PC-3 (cell line): ENCODE results near the gene KIF5C. TPM values are rescaled to one million over a fixed set of nuclear protein-coding genes. Genes with fewer than 3 reads are reported as not detected.
A peak's percentile ranks its signal among the peaks of the same experiment; 100 is the strongest.

ENCODE experiments used
- ATAC-seq: fragments of 200-7000 bp; cut with Tn5 transposase; 2 replicates; pipeline ENCODE4 v1.9.1; 2020; ENCODE audit warnings: mild to moderate bottlenecking, moderate library complexity
- BruUV-seq: library from RNA; stranded (reverse); fragments of 400-500 nt; replicated peaks from 2 replicates; lab custom pipeline; 2021; lab: Mats Ljungman, UMichigan
- CTCF ChIA-PET: fragments of 300-600 bp; sonication (Branson Sonifier 250); formaldehyde crosslinking; loops from one replicate; lab custom pipeline; 2022; ENCODE audit warnings: antibody characterized with exemption; lab: Charles Lee
- POLR2A ChIA-PET: fragments of 300-600 bp; sonication (Branson Sonifier 250); formaldehyde crosslinking; loops from one replicate; lab custom pipeline; 2022; ENCODE audit warnings: antibody characterized with exemption; ENCODE audit not compliant: unreplicated experiment; lab: Charles Lee
- DNase-seq: peaks from one replicate; pipeline ENCODE4 v3.0.0-alpha.2; 2015
- H2AFZ ChIP-seq: fragments of 300-600 bp; sonication (generic); 2 replicates; pipeline ENCODE4 v1.6.0; 2016; ENCODE audit warnings: antibody characterized with exemption, low read length
- H3F3A ChIP-seq: fragments of 300-600 bp; sonication (generic); one replicate; pipeline ENCODE4 v1.6.0; 2017; ENCODE audit warnings: antibody characterized with exemption, low read length, control low read depth, mild to moderate bottlenecking; ENCODE audit not compliant: unreplicated experiment
- H3K27ac ChIP-seq: fragments of 300-600 bp; sonication (generic); 2 replicates; pipeline ENCODE4 v1.5.1; 2016; ENCODE audit warnings: mild to moderate bottlenecking, low read length
- H3K27me3 ChIP-seq: fragments of 300-600 bp; sonication (generic); 2 replicates; pipeline ENCODE4 v1.6.1; 2016; ENCODE audit warnings: low read length, mixed read lengths
- H3K36me3 ChIP-seq: fragments of 300-600 bp; sonication (generic); 2 replicates; pipeline ENCODE4 v1.6.1; 2016; ENCODE audit warnings: low read depth, mixed run types, low read length, mixed read lengths
- H3K4me1 ChIP-seq: fragments of 300-600 bp; sonication (generic); 2 replicates; pipeline ENCODE4 v1.5.1; 2016; ENCODE audit warnings: low read length; ENCODE audit not compliant: insufficient read depth
- H3K4me2 ChIP-seq: fragments of 300-600 bp; sonication (generic); 2 replicates; pipeline ENCODE4 v1.6.0; 2016; ENCODE audit warnings: low read length
- H3K4me3 ChIP-seq: fragments of 300-600 bp; sonication (generic); 2 replicates; pipeline ENCODE4 v1.5.1; 2016; ENCODE audit warnings: mild to moderate bottlenecking, low read length, mixed read lengths
- H3K79me2 ChIP-seq: fragments of 300-600 bp; sonication (generic); 2 replicates; pipeline ENCODE4 v1.6.1; 2017; ENCODE audit warnings: low read length, mixed read lengths
- H3K9ac ChIP-seq: fragments of 300-600 bp; sonication (generic); 2 replicates; pipeline ENCODE4 v1.6.0; 2016; ENCODE audit warnings: mild to moderate bottlenecking, low read length
- H3K9me2 ChIP-seq: fragments of 300-600 bp; sonication (generic); replicated peaks from 2 replicates; pipeline ENCODE4 v1.6.1; 2016; ENCODE audit warnings: mixed run types, low read length, mixed read lengths
- H3K9me3 ChIP-seq: fragments of 300-600 bp; sonication (generic); 2 replicates; pipeline ENCODE4 v1.6.1; 2016; ENCODE audit warnings: low read length, mixed read lengths
- H4K20me1 ChIP-seq: fragments of 300-600 bp; sonication (generic); 2 replicates; pipeline ENCODE4 v1.6.1; 2016; ENCODE audit warnings: low read length, mixed read lengths
- CTCF ChIP-seq: fragments of 300-600 bp; sonication (generic); conservative IDR thresholded peaks from 2 replicates; pipeline ENCODE4 v1.5.1; 2017; ENCODE audit warnings: antibody characterized with exemption, low read depth, mild to moderate bottlenecking, low read length
- EZH2 ChIP-seq: fragments of 300-600 bp; sonication (generic); IDR thresholded peaks from one replicate; pipeline ENCODE4 v1.6.1; 2017; ENCODE audit warnings: antibody characterized with exemption, mild to moderate bottlenecking, low read length; ENCODE audit not compliant: unreplicated experiment
- EZH2phosphoT487 ChIP-seq: fragments of 300-600 bp; sonication (generic); IDR thresholded peaks from 2 replicates; pipeline ENCODE4 v1.6.1; 2018; ENCODE audit warnings: mild to moderate bottlenecking, antibody characterized with exemption, low read length, borderline replicate concordance
- intact Hi-C: fragments of 100-400 bp; cut with micrococcal nuclease; formaldehyde crosslinking; loops from 2 replicates; pipeline ENCODE4 v1.9.0; 2023
- total RNA-seq: library from RNA; depleted of rRNA; stranded (reverse); fragments of >200 nt; gene quantifications from 2 replicates; pipeline ENCODE4 v1.2.3, GENCODE V29; 2014

KIF5C gene
- total RNA-seq, 1 experiment from 2014 or later, result 4.0 TPM

- Histone ChIP-seq H3K36me3 (no peaks in the 10 kb centered on the region), H3K27me3 (peaks cover 26% of the 10 kb centered on the region; the same call in 1 of the 2 replicates), H3K4me3 (no peak overlapping the region), H4K20me1 (no peaks in the 10 kb centered on the region), H2AFZ (0 out of 2 replicates have a peak overlapping the region, but pooled peaks have one; percentile 33), H3K4me2 (no peak overlapping the region), H3K9me2 (no peaks in the 10 kb centered on the region), H3K9ac (no peak overlapping the region), H3K79me2 (no peaks in the 10 kb centered on the region), H3K27ac (no peak overlapping the region), H3K9me3 (no peaks in the 10 kb centered on the region), H3F3A (no peaks in the 10 kb centered on the region), H3K4me1 (no peaks in the 10 kb centered on the region)
- ChIA-PET POLR2A (no interaction called here), CTCF (no interaction called here)
- TF ChIP-seq EZH2phosphoT487, result no peak
- no TSS peak for BruUV-seq
- intact Hi-C loops, result no loop called here
- ATAC-seq, result no peak
- peak; percentile 35 for DNase-seq
Measured at GRCh38 chr2:149058936-149059335, 183.9 kb downstream of the KIF5C start.

GRCh38 chr2:149059822-149060221 is 184.8 kb downstream of the KIF5C start:
- ATAC-seq (no peak), DNase-seq (no peak)
- ChIA-PET POLR2A (no interaction called here), CTCF (no interaction called here)
- intact Hi-C loops, result no loop called here
- no peak overlapping the region for H2AFZ ChIP-seq
- H3K27ac ChIP-seq, result no peak overlapping the region
- H3F3A ChIP-seq, result no peaks in the 10 kb centered on the region
- H3K4me1 ChIP-seq, result no peaks in the 10 kb centered on the region
- TF ChIP-seq EZH2phosphoT487, result no peak
- TF ChIP-seq EZH2, result no peak
- no peak for TF ChIP-seq CTCF
- no peaks in the 10 kb centered on the region for H3K79me2 ChIP-seq
- H3K9me3 ChIP-seq, result no peaks in the 10 kb centered on the region
- H3K27me3 ChIP-seq, result peaks cover 20% of the 10 kb centered on the region; the same call in 1 of the 2 replicates
- H4K20me1 ChIP-seq, result no peaks in the 10 kb centered on the region
- H3K9me2 ChIP-seq, result no peaks in the 10 kb centered on the region
- H3K4me2 ChIP-seq, result no peak overlapping the region
- no peak overlapping the region for H3K4me3 ChIP-seq
- BruUV-seq, result no TSS peak
- H3K36me3 ChIP-seq, result no peaks in the 10 kb centered on the region
- no peak overlapping the region for H3K9ac ChIP-seq

- no peaks in the 10 kb centered on the region for H3K4me1 ChIP-seq
- H3K4me2 ChIP-seq, result no peak overlapping the region
- DNase-seq (no peak), ATAC-seq (no peak)
- no peak overlapping the region for H3K9ac ChIP-seq
- TF ChIP-seq CTCF (no peak), EZH2 (no peak), EZH2phosphoT487 (no peak)
- no peaks in the 10 kb centered on the region for H3K9me2 ChIP-seq
- no peaks in the 10 kb centered on the region for H3K79me2 ChIP-seq
- peaks cover 10% of the 10 kb centered on the region; the same call in 1 of the 2 replicates for H3K27me3 ChIP-seq
- CTCF ChIA-PET, result no interaction called here
- no peak overlapping the region for H2AFZ ChIP-seq
- intact Hi-C loops, result no loop called here
- POLR2A ChIA-PET, result no interaction called here
- H3K9me3 ChIP-seq, result no peaks in the 10 kb centered on the region
- no peak overlapping the region for H3K27ac ChIP-seq
- H3K36me3 ChIP-seq, result no peaks in the 10 kb centered on the region
- no peaks in the 10 kb centered on the region for H3F3A ChIP-seq
- no peak overlapping the region for H3K4me3 ChIP-seq
- no TSS peak for BruUV-seq
- H4K20me1 ChIP-seq, result no peaks in the 10 kb centered on the region
Measured at GRCh38 chr2:149061133-149061745, 186.2 kb downstream of the KIF5C start.
